AG08395 (cell line): ENCODE measurements around the gene VDR.
"Not testable (repeated sequence)": the region's sequence is repeated elsewhere in the genome, so short reads cannot be mapped to it uniquely, and the experiment has no call there.

Experiments
- DNase-seq: peaks from one replicate; pipeline ENCODE4 v3.0.0; 2012; ENCODE audit warnings: mixed read lengths, low spot score

The VDR gene

GRCh38 chr12:47828008-47828975, 76.5 kb downstream of the VDR start:
- no peak for DNase-seq

- no peak for DNase-seq
These were observed 79.6 kb downstream of the VDR start for GRCh38 chr12:47825173-47825639.

GRCh38 chr12:47824635-47825034, 80.2 kb downstream of the VDR start:
- no peak for DNase-seq

GRCh38 chr12:47824198-47824597, 80.6 kb downstream of the VDR start:
- DNase-seq = no peak

GRCh38 chr12:47823422-47824086, 81.2 kb downstream of the VDR start:
- DNase-seq = no peak

GRCh38 chr12:47822863-47823262, 81.9 kb downstream of the VDR start:
- no peak for DNase-seq

- no peak for DNase-seq
These were observed 82.4 kb downstream of the VDR start for GRCh38 chr12:47822401-47822800.

GRCh38 chr12:47821346-47821706, 83.5 kb downstream of the VDR start:
- DNase-seq = no peak

- peak; percentile 97 for DNase-seq
These were observed 84.0 kb downstream of the VDR start for GRCh38 chr12:47820631-47821345.

- DNase-seq = peak; percentile 89
These were observed 84.7 kb downstream of the VDR start, which contains the start of gene HDAC7 for GRCh38 chr12:47819896-47820630. Gene HDAC7 (minus strand): TSS chr12:47819903. CDS start chr12:47819785, 118 bp downstream.

GRCh38 chr12:47819138-47819895, 85.5 kb downstream of the VDR start:
- DNase-seq = no peak

- no peak for DNase-seq
These were observed 86.2 kb downstream of the VDR start for GRCh38 chr12:47818467-47819137.

- no peak for DNase-seq
These were observed 86.8 kb downstream of the VDR start for GRCh38 chr12:47818007-47818376.

- DNase-seq = no peak
These were observed 87.4 kb downstream of the VDR start for GRCh38 chr12:47817272-47818006.

GRCh38 chr12:47816403-47817271, 88.2 kb downstream of the VDR start:
- no peak for DNase-seq

- DNase-seq = not testable (repeated sequence)
These were observed 89.3 kb downstream of the VDR start for GRCh38 chr12:47815447-47815846.

- DNase-seq = no peak
These were observed 90.1 kb downstream of the VDR start for GRCh38 chr12:47814539-47815170.

GRCh38 chr12:47813511-47814196, 91.1 kb downstream of the VDR start:
- DNase-seq = no peak
